Adrenal gland (tissue), 12 donors: Measurements from ENCODE around the gene TMEM117. TPM values are rescaled to one million over a fixed set of nuclear protein-coding genes. Genes with fewer than 3 reads are reported as not detected.

Experiments used
- DNase-seq, 7 donors: peaks; one replicate each; pipeline ENCODE4 v3.0.0-alpha.2; 2019 to 2020
- H3K27ac ChIP-seq, 5 donors: fragments of 200-600 bp; sonication (generic) in 4 of 5; 1 replicate in 3 of 5; 2 replicates in 2 of 5; pipeline versions ENCODE4 v1.5.1 to v1.8.0; 2016 to 2020; ENCODE audit warnings: mild to moderate bottlenecking in 1 of 5
- H3K27me3 ChIP-seq: fragments of 200-600 bp; 2 replicates; pipeline ENCODE4 v1.8.0; 2021
- H3K36me3 ChIP-seq, 2 donors: fragments of 200-600 bp; replicated peaks in 1 of 2; 1 replicate in 1 of 2; 2 replicates in 1 of 2; pipeline versions ENCODE4 v1.5.1 to v1.8.0; 2018 to 2022
- H3K4me1 ChIP-seq, 2 donors: fragments of 200-600 bp; replicated peaks in 1 of 2; 1 replicate in 1 of 2; 2 replicates in 1 of 2; pipeline versions ENCODE4 v1.5.1 to v1.8.0; 2018 to 2021
- H3K4me3 ChIP-seq, 4 donors: fragments of 200-600 bp; sonication (generic) in 3 of 4; one replicate each; pipeline ENCODE4 v1.5.1; 2016 to 2018
- H3K9me3 ChIP-seq, 3 donors: fragments of 200-600 bp; sonication (generic) in 1 of 3; replicated peaks in 1 of 3; 1 replicate in 2 of 3; 2 replicates in 1 of 3; pipeline versions ENCODE4 v1.5.1 to v1.8.0; 2016 to 2021
- POLR2A ChIP-seq, 2 donors: fragments of 450-650 bp; IDR thresholded peaks; one replicate each; pipeline ENCODE4 v1.6.1; 2017; ENCODE audit warnings: antibody characterized with exemption in 2 of 2, mild to moderate bottlenecking in 2 of 2, moderate library complexity in 1 of 2
- WGBS, 4 donors: extraction: QIAGEN DNeasy Blood & Tissue Kit in 2 of 4; methylation state at CpG; one replicate each; pipeline versions ENCODE4 v1.1.5 to v1.1.7; 2013 to 2017; 5-methylcytosine and 5-hydroxymethylcytosine counted together
- intact Hi-C, 2 donors: fragments of 100-400 bp; cut with DNase I; formaldehyde crosslinking; loops; one replicate each; pipeline versions ENCODE4 v1.14.1 to v1.15.0; 2022 to 2023
- polyA plus RNA-seq, 3 donors: library from polyadenylated mRNA; stranded (reverse); fragments of 200-250 nt in 2 of 3; fragments of 350-450 nt in 1 of 3; fragmentation: Illumina TruSeq in 1 of 3; extraction: RNeasy Lipid Tissue Mini Kit (QIAGEN cat#74804) in 1 of 3; gene quantifications; one replicate each; pipeline ENCODE4 v1.2.3, GENCODE V29; 2013 to 2014
- total RNA-seq, 9 donors: library from RNA; depleted of rRNA in 4 of 9; stranded (reverse); fragments of >200 nt in 4 of 9; fragments of 120-200 nt in 1 of 9; fragmentation: NEBNext Ultra II Directional in 1 of 9; extraction: Animal tissue kit (Norgen Biotek cat#: 25700) in 1 of 9; gene quantifications; one replicate each; pipeline versions ENCODE4 v1.1.0 to v1.2.4, GENCODE V29; 2013 to 2023
- TF ChIP-seq, protein P1 (sequence below), 6 experiments: fragments of 450-650 bp in 4 of 6; fragments of 200-600 bp in 2 of 6; sonication (generic) in 1 of 6; IDR thresholded peaks; 1 replicate in 5 of 6; 2 replicates in 1 of 6; pipeline versions ENCODE4 v1.5.1 to v1.8.0; 2016 to 2021; ENCODE audit warnings: antibody characterized with exemption in 6 of 6, mild to moderate bottlenecking in 2 of 6, moderate library complexity in 1 of 6
- donor health status: healthy with polysubstance abuse.
- donor health status: Bipolar disorder and iron deficiency.
- donor health status: DM: yes; HTN: yes; CAD: no.
- donor health status: DM: no; HTN: no; CAD: no.
- donor health status: DM: no; HTN: no; CAD: no.
- donor health status: DM: yes; HTN: yes; CAD: no.

Gene TMEM117
- total and polyA plus RNA-seq, 12 donors, result 1.9 to 38.5 (median 6.7) TPM

DNA sequence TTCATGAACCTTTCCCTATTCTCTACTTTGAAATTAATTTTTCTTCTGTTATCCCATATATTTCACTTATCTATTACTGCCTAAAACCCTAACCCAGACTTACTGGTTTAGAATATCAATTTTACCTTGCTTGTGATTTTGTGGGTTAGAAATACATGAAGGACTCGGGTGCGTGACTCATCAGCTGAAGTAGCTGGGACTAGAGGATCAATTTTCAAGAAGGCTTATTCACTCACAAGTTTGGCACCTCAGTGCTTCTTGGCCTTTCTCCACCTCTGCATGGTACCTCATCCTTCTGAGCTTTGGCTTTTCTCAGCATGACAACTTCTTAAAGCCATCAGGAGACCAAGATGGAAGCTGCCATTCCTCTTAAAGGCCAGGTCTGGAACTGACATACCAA lies 57.8 kb downstream of the TMEM117 start:
- Histone ChIP-seq H3K36me3 (no peaks in the 10 kb centered on the region), H3K4me3 (no peak overlapping the region), H3K9me3 (no peaks in the 10 kb centered on the region), H3K27me3 (no peaks in the 10 kb centered on the region), H3K4me1 (no peaks in the 10 kb centered on the region), H3K27ac (no peak overlapping the region)
- intact Hi-C loops, result no loop called here
- DNase-seq, result peak in 1 of 7 donors; percentile 8
- 57 to 76% (median 65%) methylated on average over 2 of the region's 2 CpGs for WGBS, 4 donors
- no peak for TF ChIP-seq POLR2A (IDR thresholded peaks at IDR 0.05)
- TF ChIP-seq, protein P1, sequence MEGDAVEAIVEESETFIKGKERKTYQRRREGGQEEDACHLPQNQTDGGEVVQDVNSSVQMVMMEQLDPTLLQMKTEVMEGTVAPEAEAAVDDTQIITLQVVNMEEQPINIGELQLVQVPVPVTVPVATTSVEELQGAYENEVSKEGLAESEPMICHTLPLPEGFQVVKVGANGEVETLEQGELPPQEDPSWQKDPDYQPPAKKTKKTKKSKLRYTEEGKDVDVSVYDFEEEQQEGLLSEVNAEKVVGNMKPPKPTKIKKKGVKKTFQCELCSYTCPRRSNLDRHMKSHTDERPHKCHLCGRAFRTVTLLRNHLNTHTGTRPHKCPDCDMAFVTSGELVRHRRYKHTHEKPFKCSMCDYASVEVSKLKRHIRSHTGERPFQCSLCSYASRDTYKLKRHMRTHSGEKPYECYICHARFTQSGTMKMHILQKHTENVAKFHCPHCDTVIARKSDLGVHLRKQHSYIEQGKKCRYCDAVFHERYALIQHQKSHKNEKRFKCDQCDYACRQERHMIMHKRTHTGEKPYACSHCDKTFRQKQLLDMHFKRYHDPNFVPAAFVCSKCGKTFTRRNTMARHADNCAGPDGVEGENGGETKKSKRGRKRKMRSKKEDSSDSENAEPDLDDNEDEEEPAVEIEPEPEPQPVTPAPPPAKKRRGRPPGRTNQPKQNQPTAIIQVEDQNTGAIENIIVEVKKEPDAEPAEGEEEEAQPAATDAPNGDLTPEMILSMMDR (IDR thresholded peaks at IDR 0.05), result no peak

DNA sequence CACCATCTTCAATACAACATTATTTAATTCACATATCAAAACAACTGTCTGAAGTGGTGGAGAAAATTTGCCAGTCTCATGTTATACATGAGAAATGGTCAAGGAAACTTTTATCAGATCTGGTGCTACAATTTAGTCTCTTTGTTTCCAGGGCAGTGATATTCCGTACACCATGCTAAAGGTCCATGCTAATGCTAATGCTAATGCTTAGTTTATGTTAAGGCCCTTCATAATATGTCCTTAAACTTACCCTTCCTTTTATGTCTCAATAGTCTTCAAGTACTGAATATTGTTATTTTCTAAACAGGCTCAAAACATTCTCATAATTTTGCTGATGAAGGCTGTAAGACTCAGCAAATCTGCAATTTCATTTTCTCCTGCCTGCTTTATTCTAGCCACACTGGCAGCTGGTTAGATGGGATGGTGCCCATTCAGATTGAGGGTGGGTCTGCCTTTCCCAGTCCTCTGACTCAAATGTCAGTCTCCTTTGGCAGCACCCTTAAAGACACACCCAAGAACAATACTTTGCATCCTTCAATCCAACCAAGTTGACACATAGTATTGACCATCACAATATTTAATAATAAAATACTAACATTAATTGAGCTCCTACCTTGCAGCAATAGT lies 59.8 kb downstream of the TMEM117 start:
- WGBS, 4 donors, result 90 to 96% (median 93%) methylated on average over 1 of the region's 1 CpG
- intact Hi-C loops, result no loop called here
- no peak for DNase-seq
- Histone ChIP-seq H3K9me3 (no peaks in the 10 kb centered on the region), H3K36me3 (no peaks in the 10 kb centered on the region), H3K4me3 (no peak overlapping the region), H3K27ac (no peak overlapping the region), H3K4me1 (no peaks in the 10 kb centered on the region), H3K27me3 (no peaks in the 10 kb centered on the region)
- TF ChIP-seq, protein P1 (IDR thresholded peaks at IDR 0.05), result no peak
- TF ChIP-seq POLR2A (IDR thresholded peaks at IDR 0.05), result no peak

DNA sequence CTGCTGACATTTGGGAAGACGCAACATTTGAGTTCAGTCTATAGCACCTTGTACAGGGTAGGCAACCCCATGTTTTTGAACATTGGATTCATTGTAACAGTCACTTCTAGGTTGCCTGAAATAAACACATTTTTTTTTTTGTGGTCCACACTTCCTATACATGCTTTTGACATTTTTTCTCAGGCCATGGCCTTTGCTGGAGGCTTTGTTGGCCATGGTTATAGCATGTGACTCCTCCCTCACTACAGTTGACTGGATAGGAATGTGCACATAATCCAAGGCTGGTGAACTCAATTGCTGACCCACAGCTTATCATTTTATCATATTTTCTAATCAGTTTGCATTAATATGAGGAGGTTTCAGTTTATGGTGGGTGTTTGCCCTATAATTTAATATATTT lies 60.6 kb downstream of the TMEM117 start:
- intact Hi-C loops, result no loop called here
- Histone ChIP-seq H3K27me3 (no peaks in the 10 kb centered on the region), H3K4me3 (no peak overlapping the region), H3K9me3 (no peaks in the 10 kb centered on the region), H3K4me1 (no peaks in the 10 kb centered on the region), H3K27ac (no peak overlapping the region), H3K36me3 (no peaks in the 10 kb centered on the region)
- TF ChIP-seq POLR2A (IDR thresholded peaks at IDR 0.05), result no peak
- TF ChIP-seq, protein P1 (IDR thresholded peaks at IDR 0.05), result no peak
- no peak for DNase-seq
- 96 to 100% (median 100%) methylated on average over 1 of the region's 1 CpG for WGBS, 4 donors

DNA sequence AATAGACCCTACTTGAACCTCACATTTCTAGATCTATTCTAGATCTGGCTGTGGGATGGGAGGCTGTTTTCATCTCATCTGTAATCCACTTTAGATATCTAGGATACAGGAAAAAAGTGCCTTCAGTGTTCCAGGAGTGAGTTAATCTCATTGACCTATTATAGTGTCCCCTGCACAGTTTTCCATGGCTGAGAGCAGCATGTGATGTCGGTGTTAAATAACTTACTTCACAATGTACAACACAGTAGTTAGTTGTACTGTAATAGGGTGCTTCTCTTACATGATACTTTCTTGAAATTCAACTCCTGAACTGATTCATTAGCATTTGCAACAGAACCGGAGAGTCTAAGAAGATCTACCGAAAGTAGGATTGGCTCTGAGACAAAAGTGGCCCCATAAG lies 62.6 kb downstream of the TMEM117 start:
- H3K4me1 ChIP-seq, result no peaks in the 10 kb centered on the region
- no peaks in the 10 kb centered on the region for H3K27me3 ChIP-seq
- H3K36me3 ChIP-seq, result no peaks in the 10 kb centered on the region
- no peaks in the 10 kb centered on the region for H3K9me3 ChIP-seq
- no peak overlapping the region for H3K27ac ChIP-seq
- 89 to 92% (median 91%) methylated on average over 3 of the region's 3 CpGs for WGBS, 4 donors
- intact Hi-C loops, result no loop called here
- DNase-seq, result no peak
- TF ChIP-seq POLR2A (IDR thresholded peaks at IDR 0.05), result no peak
- TF ChIP-seq, protein P1 (IDR thresholded peaks at IDR 0.05), result no peak
- H3K4me3 ChIP-seq, result no peak overlapping the region
